ENCODE results near the gene CCDC141.

- no peak for TF ChIP-seq CHD4 (IDR thresholded peaks at IDR 0.05; ENCODE audit: borderline replicate concordance)
- TF ChIP-seq TFCP2L1 (CRISPR knock-in tag; IDR thresholded peaks at IDR 0.05), result no peak
- TF ChIP-seq JUN (IDR thresholded peaks at IDR 0.05), result no peak
- no peak for TF ChIP-seq HDAC2 (IDR thresholded peaks at IDR 0.05)
- TF ChIP-seq CTCF (IDR thresholded peaks at IDR 0.05), result no peak
- TF ChIP-seq KDM1A (IDR thresholded peaks at IDR 0.05; ENCODE audit: low read depth), result no peak
- TF ChIP-seq MAZ (IDR thresholded peaks at IDR 0.05; ENCODE audit: borderline replicate concordance, low read depth, low read length), result no peak
- TF ChIP-seq USF2 (IDR thresholded peaks at IDR 0.05), result no peak
- TF ChIP-seq POLR2A (IDR thresholded peaks at IDR 0.05; ENCODE audit: low read length), result no peak
- TF ChIP-seq MAFK (IDR thresholded peaks at IDR 0.05; ENCODE audit: partially characterized antibody), result no peak
- no peak for TF ChIP-seq CHD2 (IDR thresholded peaks at IDR 0.05; ENCODE audit: low read length, partially characterized antibody)
- TF ChIP-seq TP53 (CRISPR knock-in tag; IDR thresholded peaks at IDR 0.05), result no peak
Measured at GRCh38 chr2:179031731-179032408, 18.1 kb downstream of the CCDC141 start.

Data from A549 (cell line).